T-cell (primary cell): ENCODE measurements around the gene PPP1R17. TPM values are rescaled to one million over a fixed set of nuclear protein-coding genes. Genes with fewer than 3 reads are reported as not detected.

Source experiments
- ATAC-seq, 4 experiments: fragments of 200-7000 bp in 3 of 4; fragments of 150-1000 bp in 1 of 4; cut with Tn5 transposase; replicated peaks in 1 of 4; 1 replicate in 3 of 4; 2 replicates in 1 of 4; pipeline ENCODE4 v1.10.0; 2021; ENCODE audit warnings: moderate library complexity in 3 of 4, mild to moderate bottlenecking in 2 of 4, moderate number of reproducible peaks in 1 of 4
- CTCF ChIA-PET, 2 donors: fragments of 300-600 bp; sonication (Branson Sonifier 250); formaldehyde crosslinking; loops; one replicate each; lab custom pipeline; 2022; ENCODE audit warnings: antibody characterized with exemption in 2 of 2; lab: Charles Lee
- POLR2A ChIA-PET, 2 donors: fragments of 300-600 bp; sonication (Branson Sonifier 250); formaldehyde crosslinking; loops; one replicate each; lab custom pipeline; 2022; ENCODE audit warnings: antibody characterized with exemption in 2 of 2; lab: Charles Lee
- DNase-seq, 35 experiments: peaks; one replicate each; pipeline versions ENCODE4 v3.0.0 to v3.0.0-alpha.2; 2013 to 2023
- H3K27ac ChIP-seq: one replicate; pipeline ENCODE4 v1.5.1; 2013; ENCODE audit warnings: low read length
- H3K27me3 ChIP-seq, 2 experiments: replicated peaks in 1 of 2; 1 replicate in 1 of 2; 2 replicates in 1 of 2; pipeline versions ENCODE4 v1.6.1 to v1.7.0; 2013; ENCODE audit warnings: low read length in 1 of 2, mixed read lengths in 1 of 2; ENCODE audit not compliant: control insufficient read depth in 2 of 2, insufficient read depth in 2 of 2; ENCODE audit errors: extremely low read depth in 1 of 2
- H3K36me3 ChIP-seq, 2 donors: 1 replicate in 1 of 2; 2 replicates in 1 of 2; pipeline versions ENCODE4 v1.6.1 to v1.7.0; 2013; ENCODE audit warnings: low read length in 1 of 2; ENCODE audit not compliant: control insufficient read depth in 2 of 2, insufficient read depth in 1 of 2; ENCODE audit errors: extremely low read depth in 1 of 2
- H3K4me1 ChIP-seq, 2 experiments: 1 replicate in 1 of 2; 2 replicates in 1 of 2; pipeline versions ENCODE4 v1.6.1 to v1.7.0; 2013; ENCODE audit warnings: low read length in 2 of 2, mixed read lengths in 1 of 2; ENCODE audit not compliant: insufficient read depth in 2 of 2, control insufficient read depth in 1 of 2; ENCODE audit errors: extremely low read depth in 1 of 2
- H3K4me3 ChIP-seq, 2 donors: 1 replicate in 1 of 2; 2 replicates in 1 of 2; pipeline versions ENCODE4 v1.5.1 to v1.7.0; 2013; ENCODE audit warnings: mild to moderate bottlenecking in 2 of 2, low read length in 1 of 2, moderate library complexity in 1 of 2; ENCODE audit not compliant: control insufficient read depth in 1 of 2; ENCODE audit errors: extremely low read depth in 1 of 2
- H3K9me3 ChIP-seq: 2 replicates; pipeline ENCODE4 v1.7.0; 2013
- H3K27ac Mint-ChIP-seq, 2 donors: one replicate each; pipeline ENCODE4 v1.8.0; 2020 to 2021; ENCODE audit warnings: mild to moderate bottlenecking in 2 of 2, mixed read lengths in 2 of 2
- H3K27me3 Mint-ChIP-seq, 2 donors: one replicate each; pipeline ENCODE4 v1.8.0; 2021 to 2022; ENCODE audit warnings: mixed read lengths in 2 of 2
- H3K36me3 Mint-ChIP-seq: one replicate; pipeline ENCODE4 v1.8.0; 2021; ENCODE audit warnings: mixed read lengths
- H3K4me1 Mint-ChIP-seq, 3 donors: one replicate each; pipeline ENCODE4 v1.8.0; 2020 to 2022; ENCODE audit warnings: mixed read lengths in 3 of 3, mild to moderate bottlenecking in 1 of 3
- H3K4me3 Mint-ChIP-seq, 3 donors: one replicate each; pipeline ENCODE4 v1.8.0; 2020 to 2022; ENCODE audit warnings: mild to moderate bottlenecking in 3 of 3, mixed read lengths in 3 of 3, moderate library complexity in 3 of 3
- H3K9me3 Mint-ChIP-seq, 3 donors: one replicate each; pipeline ENCODE4 v1.8.0; 2020 to 2022; ENCODE audit warnings: mixed read lengths in 3 of 3
- WGBS: methylation state at CpG from one replicate; pipeline ENCODE4 v1.1.5; 2013; ENCODE audit warnings: missing lambda C conversion rate; ENCODE audit not compliant: insufficient coverage; 5-methylcytosine and 5-hydroxymethylcytosine counted together
- total RNA-seq, 35 experiments: library from RNA in 6 of 35; stranded (reverse) in 6 of 35; fragments of 120-200 nt in 1 of 35; gene quantifications; one replicate each; pipeline versions ENCODE4 v1.2.1 to v1.2.4 and lab custom pipeline; 2013 to 2026

The PPP1R17 gene
- total RNA-seq, 5 donors from 2014 or later (not counting 1 experiment from before 2014, with no cell fraction given) = not detected

- H3K4me3 Mint-ChIP-seq = no peak overlapping the region
- H3K27ac Mint-ChIP-seq = no peak overlapping the region
Observed at GRCh38 chr7:31692871-31693270, 5.9 kb downstream of the PPP1R17 start.

GRCh38 chr7:31695859-31696614 is 9.0 kb downstream of the PPP1R17 start:
- H3K4me3 ChIP-seq = no peak overlapping the region
- no peaks in the 10 kb centered on the region for H3K36me3 ChIP-seq
- no peaks in the 10 kb centered on the region for H3K9me3 ChIP-seq
- H3K4me1 ChIP-seq = no peaks in the 10 kb centered on the region
- 58% methylated on average over 5 of the region's 6 CpGs for WGBS
- Mint-ChIP-seq H3K27ac (no peak overlapping the region), H3K4me1 (no peaks in the 10 kb centered on the region), H3K27me3 (no peaks in the 10 kb centered on the region), H3K9me3 (peaks cover 0 to 7% (median 2%) of the 10 kb centered on the region in 3 donors), H3K4me3 (no peak overlapping the region), H3K36me3 (no peaks in the 10 kb centered on the region)
- H3K27ac ChIP-seq = no peak overlapping the region
- ChIA-PET POLR2A (no interaction called here), CTCF (no interaction called here)
- ATAC-seq = no peak
- no peak for DNase-seq
- no peaks in the 10 kb centered on the region for H3K27me3 ChIP-seq

More at GRCh38 chr7:31692871-31693270, 5.9 kb downstream of the PPP1R17 start:
- CTCF ChIA-PET = no interaction called here
- Histone ChIP-seq H3K9me3 (no peaks in the 10 kb centered on the region), H3K27ac (no peak overlapping the region), H3K36me3 (no peaks in the 10 kb centered on the region), H3K4me1 (no peaks in the 10 kb centered on the region), H3K4me3 (no peak overlapping the region), H3K27me3 (no peaks in the 10 kb centered on the region)
- Mint-ChIP-seq H3K4me1 (no peaks in the 10 kb centered on the region), H3K36me3 (no peaks in the 10 kb centered on the region), H3K27me3 (no peaks in the 10 kb centered on the region), H3K9me3 (peaks cover 0 to 7% (median 0%) of the 10 kb centered on the region in 3 donors)
- no peak for DNase-seq
- POLR2A ChIA-PET = no interaction called here
- WGBS = no CpG with 5 or more reads among the region's 2 CpGs
- ATAC-seq = no peak

- Histone ChIP-seq H3K4me3 (no peak overlapping the region), H3K4me1 (no peaks in the 10 kb centered on the region), H3K9me3 (no peaks in the 10 kb centered on the region), H3K27ac (no peak overlapping the region), H3K27me3 (no peaks in the 10 kb centered on the region), H3K36me3 (no peaks in the 10 kb centered on the region)
- ChIA-PET CTCF (no interaction called here), POLR2A (no interaction called here)
- Mint-ChIP-seq H3K4me3 (no peak overlapping the region), H3K36me3 (no peaks in the 10 kb centered on the region), H3K9me3 (peaks cover 0 to 7% (median 4%) of the 10 kb centered on the region in 3 donors), H3K27me3 (no peaks in the 10 kb centered on the region), H3K27ac (no peak overlapping the region), H3K4me1 (no peaks in the 10 kb centered on the region)
- DNase-seq (no peak), ATAC-seq (no peak)
- 50% methylated on average over 2 of the region's 2 CpGs for WGBS
Observed at GRCh38 chr7:31699050-31699449, 12.0 kb downstream of the PPP1R17 start.

GRCh38 chr7:31702354-31702753 is 15.3 kb downstream of the PPP1R17 start:
- Mint-ChIP-seq H3K9me3 (peaks cover 0 to 5% (median 4%) of the 10 kb centered on the region in 3 donors), H3K27me3 (no peaks in the 10 kb centered on the region), H3K36me3 (no peaks in the 10 kb centered on the region), H3K27ac (no peak overlapping the region), H3K4me3 (no peak overlapping the region), H3K4me1 (no peaks in the 10 kb centered on the region)
- ChIA-PET CTCF (no interaction called here), POLR2A (no interaction called here)
- H3K4me1 ChIP-seq = no peaks in the 10 kb centered on the region
- H3K27ac ChIP-seq = no peak overlapping the region
- ATAC-seq (no peak), DNase-seq (no peak)
- H3K9me3 ChIP-seq = no peaks in the 10 kb centered on the region
- 22% methylated on average over 1 of the region's 3 CpGs for WGBS
- H3K27me3 ChIP-seq = no peaks in the 10 kb centered on the region
- H3K36me3 ChIP-seq = no peaks in the 10 kb centered on the region
- no peak overlapping the region for H3K4me3 ChIP-seq

- no CpG with 5 or more reads among the region's 3 CpGs for WGBS
- ChIA-PET POLR2A (no interaction called here), CTCF (interaction anchor here in 1 of 2 donors (0.7 kb wide), 1 partner anchor 10 kb away, joined by 3 read pairs; no protein-coding TSS in a partner anchor)
- DNase-seq (no peak), ATAC-seq (no peak)
- no peak overlapping the region for H3K27ac ChIP-seq
- no peak overlapping the region for H3K4me3 Mint-ChIP-seq
- no peak overlapping the region for H3K4me3 ChIP-seq
- H3K4me1 Mint-ChIP-seq = no peaks in the 10 kb centered on the region
- no peaks in the 10 kb centered on the region for H3K36me3 Mint-ChIP-seq
- no peaks in the 10 kb centered on the region for H3K36me3 ChIP-seq
- H3K27me3 ChIP-seq = no peaks in the 10 kb centered on the region
- H3K9me3 ChIP-seq = no peaks in the 10 kb centered on the region
- peaks cover 3 to 4% (median 3%) of the 10 kb centered on the region in 3 donors for H3K9me3 Mint-ChIP-seq
- H3K27me3 Mint-ChIP-seq = no peaks in the 10 kb centered on the region
- no peak overlapping the region for H3K27ac Mint-ChIP-seq
- H3K4me1 ChIP-seq = no peaks in the 10 kb centered on the region
Observed at GRCh38 chr7:31705377-31705776, 18.4 kb downstream of the PPP1R17 start.

GRCh38 chr7:31707089-31707488 is 20.1 kb downstream of the PPP1R17 start:
- Histone ChIP-seq H3K36me3 (no peaks in the 10 kb centered on the region), H3K27me3 (no peaks in the 10 kb centered on the region), H3K27ac (no peak overlapping the region), H3K9me3 (no peaks in the 10 kb centered on the region), H3K4me3 (no peak overlapping the region), H3K4me1 (no peaks in the 10 kb centered on the region)
- Mint-ChIP-seq H3K27me3 (no peaks in the 10 kb centered on the region), H3K9me3 (peaks cover 0 to 7% (median 6%) of the 10 kb centered on the region in 3 donors), H3K27ac (no peak overlapping the region), H3K4me3 (no peak overlapping the region), H3K36me3 (no peaks in the 10 kb centered on the region), H3K4me1 (no peaks in the 10 kb centered on the region)
- ChIA-PET POLR2A (no interaction called here), CTCF (no interaction called here)
- WGBS = 16% methylated on average over 2 of the region's 5 CpGs
- DNase-seq (no peak), ATAC-seq (no peak)
